Endodermal cell (in vitro differentiated cells): Measurements from ENCODE around the gene PREX1. TPM values are rescaled to one million over a fixed set of nuclear protein-coding genes. Genes with fewer than 3 reads are reported as not detected.

ENCODE experiments used
- DNase-seq: peaks from one replicate; pipeline ENCODE4 v3.0.0-alpha.2; 2017
- H3K27ac ChIP-seq: 2 replicates; pipeline ENCODE4 v1.5.1; 2013; ENCODE audit warnings: mild to moderate bottlenecking, low read depth, low read length, moderate library complexity
- H3K27me3 ChIP-seq: 2 replicates; pipeline ENCODE4 v1.6.1; 2013; ENCODE audit warnings: mild to moderate bottlenecking, low read length, moderate library complexity; ENCODE audit not compliant: insufficient read depth, control insufficient read depth, poor library complexity, severe bottlenecking
- H3K36me3 ChIP-seq: 2 replicates; pipeline ENCODE4 v1.7.0; 2013; ENCODE audit warnings: mild to moderate bottlenecking, low read length, moderate library complexity; ENCODE audit not compliant: control insufficient read depth, insufficient read depth
- H3K4me1 ChIP-seq: one replicate; pipeline ENCODE4 v1.7.0; 2013; ENCODE audit warnings: low read length; ENCODE audit not compliant: control insufficient read depth, insufficient read depth
- H3K4me3 ChIP-seq: 2 replicates; pipeline ENCODE4 v1.5.1; 2013; ENCODE audit warnings: mild to moderate bottlenecking, low read length, moderate library complexity
- H3K9ac ChIP-seq: 2 replicates; pipeline ENCODE4 v1.6.1; 2013; ENCODE audit warnings: mild to moderate bottlenecking, low read length, moderate library complexity; ENCODE audit not compliant: poor library complexity, severe bottlenecking; ENCODE audit errors: extremely low read depth
- H3K9me3 ChIP-seq: 2 replicates; pipeline ENCODE4 v1.6.1; 2013; ENCODE audit warnings: mild to moderate bottlenecking, low read length, moderate library complexity; ENCODE audit not compliant: control insufficient read depth
- H3K27ac Mint-ChIP-seq: 2 replicates; pipeline ENCODE4 v1.8.0; 2020; ENCODE audit warnings: mixed read lengths
- H3K27me3 Mint-ChIP-seq: 2 replicates; pipeline ENCODE4 v1.8.0; 2021; ENCODE audit warnings: mild to moderate bottlenecking, mixed read lengths; ENCODE audit not compliant: insufficient read depth
- H3K36me3 Mint-ChIP-seq: 2 replicates; pipeline ENCODE4 v1.8.0; 2020; ENCODE audit warnings: low read depth, mixed read lengths
- H3K4me1 Mint-ChIP-seq: 2 replicates; pipeline ENCODE4 v1.8.0; 2020; ENCODE audit warnings: mixed read lengths
- H3K4me3 Mint-ChIP-seq: 2 replicates; pipeline ENCODE4 v1.8.0; 2020; ENCODE audit warnings: mild to moderate bottlenecking, moderate library complexity, mixed read lengths
- H3K9me3 Mint-ChIP-seq: 2 replicates; pipeline ENCODE4 v1.8.0; 2020; ENCODE audit warnings: mild to moderate bottlenecking, mixed read lengths
- WGBS, 2 experiments: methylation state at CpG; one replicate each; pipeline versions ENCODE4 v1.1.5 to v1.1.7; 2013; ENCODE audit warnings: missing lambda C conversion rate in 2 of 2, mixed read lengths in 1 of 2; ENCODE audit not compliant: insufficient coverage in 1 of 2, insufficient read length in 1 of 2; 5-methylcytosine and 5-hydroxymethylcytosine counted together
- total RNA-seq, 2 donors: library from RNA; stranded (reverse); fragmentation: NEBNext Ultra II Directional in 1 of 2; extraction: Animal tissue kit (Norgen Biotek cat#: 25700) in 1 of 2; gene quantifications; 2 replicates in 1 of 2; 3 replicates in 1 of 2; pipeline ENCODE4 v1.2.1, GENCODE V29; 2021
- TF ChIP-seq, protein P1 (sequence below): fragments of 200-600 bp; sonication (generic); conservative IDR thresholded peaks from 2 replicates; pipeline ENCODE4 v1.5.0; 2021; ENCODE audit warnings: antibody characterized with exemption, mild to moderate bottlenecking

PREX1 gene
- total RNA-seq, 2 donors from 2014 or later, result 65.3 to 70.5 TPM

DNA sequence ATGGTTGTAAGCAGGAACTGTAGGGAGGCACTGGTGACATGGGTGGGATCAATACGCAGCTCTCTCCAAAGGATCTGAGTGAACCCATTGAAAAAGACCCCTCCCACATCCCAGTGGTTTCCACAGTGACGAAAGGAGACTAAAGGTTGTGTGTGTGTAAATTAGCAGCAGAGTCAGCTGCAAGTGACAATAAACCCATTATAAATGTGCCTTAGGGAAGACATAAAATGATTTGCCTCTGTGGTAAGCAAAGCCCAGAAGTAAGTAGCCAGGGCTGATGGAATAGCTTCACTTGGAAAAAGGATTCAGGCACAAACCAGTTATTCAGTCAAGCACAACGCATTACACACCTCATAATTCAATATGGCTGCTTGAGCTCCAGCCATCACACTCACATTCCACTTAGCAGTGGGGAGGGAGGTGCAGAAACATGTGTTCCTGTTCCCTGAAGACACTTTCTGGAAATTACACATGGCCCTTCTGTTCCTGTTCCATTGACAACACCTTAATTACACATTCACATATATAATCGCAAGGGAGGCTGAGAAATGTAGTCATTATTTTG is 231.4 kb downstream of the PREX1 start:
- no peaks in the 10 kb centered on the region for H3K27me3 ChIP-seq
- no peak for DNase-seq
- no peaks in the 10 kb centered on the region for H3K4me1 ChIP-seq
- no peak overlapping the region for H3K4me3 ChIP-seq
- Mint-ChIP-seq H3K9me3 (no peaks in the 10 kb centered on the region), H3K4me1 (no peaks in the 10 kb centered on the region), H3K27me3 (peaks cover 3% of the 10 kb centered on the region), H3K27ac (no peak overlapping the region), H3K36me3 (no peaks in the 10 kb centered on the region), H3K4me3 (no peak overlapping the region)
- H3K36me3 ChIP-seq, result no peaks in the 10 kb centered on the region
- H3K9ac ChIP-seq, result no peak overlapping the region
- no peak overlapping the region for H3K27ac ChIP-seq
- TF ChIP-seq, protein P1, sequence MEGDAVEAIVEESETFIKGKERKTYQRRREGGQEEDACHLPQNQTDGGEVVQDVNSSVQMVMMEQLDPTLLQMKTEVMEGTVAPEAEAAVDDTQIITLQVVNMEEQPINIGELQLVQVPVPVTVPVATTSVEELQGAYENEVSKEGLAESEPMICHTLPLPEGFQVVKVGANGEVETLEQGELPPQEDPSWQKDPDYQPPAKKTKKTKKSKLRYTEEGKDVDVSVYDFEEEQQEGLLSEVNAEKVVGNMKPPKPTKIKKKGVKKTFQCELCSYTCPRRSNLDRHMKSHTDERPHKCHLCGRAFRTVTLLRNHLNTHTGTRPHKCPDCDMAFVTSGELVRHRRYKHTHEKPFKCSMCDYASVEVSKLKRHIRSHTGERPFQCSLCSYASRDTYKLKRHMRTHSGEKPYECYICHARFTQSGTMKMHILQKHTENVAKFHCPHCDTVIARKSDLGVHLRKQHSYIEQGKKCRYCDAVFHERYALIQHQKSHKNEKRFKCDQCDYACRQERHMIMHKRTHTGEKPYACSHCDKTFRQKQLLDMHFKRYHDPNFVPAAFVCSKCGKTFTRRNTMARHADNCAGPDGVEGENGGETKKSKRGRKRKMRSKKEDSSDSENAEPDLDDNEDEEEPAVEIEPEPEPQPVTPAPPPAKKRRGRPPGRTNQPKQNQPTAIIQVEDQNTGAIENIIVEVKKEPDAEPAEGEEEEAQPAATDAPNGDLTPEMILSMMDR, result no peak
- no peaks in the 10 kb centered on the region for H3K9me3 ChIP-seq
- WGBS, 2 experiments, result 97% methylated on average over 3 of the region's 4 CpGs; no CpG with 5 or more reads in 1 of the 2 experiments

DNA sequence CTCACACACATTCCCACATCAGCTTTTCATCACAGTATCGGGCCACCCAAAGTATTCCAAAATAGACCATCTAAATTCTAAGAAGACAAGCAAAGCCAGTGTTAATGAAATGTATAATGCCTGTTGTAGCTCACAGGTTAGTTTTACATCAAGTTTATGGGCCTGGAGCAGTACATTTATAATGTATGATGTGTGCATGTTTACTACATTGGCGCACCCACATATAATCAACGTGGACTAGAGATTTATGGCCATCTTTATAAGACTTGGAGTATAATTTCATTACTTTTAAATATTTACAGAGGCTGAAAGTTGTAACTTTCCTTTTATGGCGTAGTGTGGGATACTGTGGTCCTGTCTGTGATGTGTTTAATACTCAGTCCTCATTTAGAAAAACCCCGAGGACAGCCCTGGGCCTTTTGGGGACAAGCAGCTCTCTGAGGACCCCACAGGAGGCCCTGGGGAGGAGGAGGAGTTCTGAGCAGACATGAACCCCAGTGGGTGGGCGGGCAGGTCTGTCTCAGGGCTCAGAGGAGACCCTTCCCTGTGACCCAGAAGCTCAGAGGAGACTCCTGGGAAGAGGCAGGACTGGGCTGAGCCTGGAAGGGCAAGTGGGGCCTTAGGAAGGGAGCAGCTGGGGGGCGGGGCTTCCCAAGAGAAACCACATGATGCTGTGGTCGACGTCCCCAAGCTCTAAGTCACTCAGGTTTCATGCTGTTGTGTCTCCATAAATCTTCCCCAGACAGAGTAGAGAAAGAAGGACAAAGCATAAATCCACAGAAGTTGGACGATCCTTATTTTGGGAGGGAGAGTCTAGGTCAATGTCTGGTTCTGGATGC is 232.1 kb downstream of the PREX1 start:
- Histone ChIP-seq H3K27me3 (no peaks in the 10 kb centered on the region), H3K9me3 (no peaks in the 10 kb centered on the region), H3K9ac (no peak overlapping the region), H3K36me3 (no peaks in the 10 kb centered on the region), H3K4me3 (no peak overlapping the region), H3K27ac (no peak overlapping the region), H3K4me1 (no peaks in the 10 kb centered on the region)
- no peak overlapping the region for H3K27ac Mint-ChIP-seq
- 90% methylated on average over 10 of the region's 10 CpGs; no CpG with 5 or more reads in 1 of the 2 experiments for WGBS, 2 experiments
- TF ChIP-seq, protein P1, result no peak
- H3K4me3 Mint-ChIP-seq, result no peak overlapping the region
- H3K36me3 Mint-ChIP-seq, result no peaks in the 10 kb centered on the region
- H3K4me1 Mint-ChIP-seq, result no peaks in the 10 kb centered on the region
- no peak for DNase-seq
- H3K9me3 Mint-ChIP-seq, result no peaks in the 10 kb centered on the region
- no peaks in the 10 kb centered on the region for H3K27me3 Mint-ChIP-seq

DNA sequence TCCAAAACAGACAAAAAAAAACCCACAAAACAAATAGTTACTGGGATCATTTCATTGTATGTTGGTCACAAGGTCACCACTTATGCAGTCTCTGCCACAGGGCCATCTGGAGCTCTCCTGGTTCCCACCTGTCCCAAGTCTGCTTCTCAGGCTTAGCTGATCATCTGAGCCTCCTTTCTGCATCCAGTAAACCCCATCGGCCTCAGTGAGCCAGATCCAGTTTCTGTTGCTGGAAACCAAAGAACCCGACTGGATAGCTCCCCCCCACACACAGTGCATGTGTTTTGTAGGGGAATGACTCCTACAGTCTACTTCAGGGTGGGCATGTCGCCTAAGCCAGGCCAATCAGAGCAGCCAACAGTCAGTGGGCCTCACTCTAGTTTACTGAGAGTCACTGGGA is 233.3 kb downstream of the PREX1 start:
- Mint-ChIP-seq H3K27ac (no peak overlapping the region), H3K9me3 (no peaks in the 10 kb centered on the region)
- WGBS, 2 experiments, result 92 to 100% methylated on average over 1 to 3 of the region's 3 CpGs

More for the DNA sequence above, 233.3 kb downstream of the PREX1 start:
- no peaks in the 10 kb centered on the region for H3K4me1 ChIP-seq
- no peaks in the 10 kb centered on the region for H3K27me3 ChIP-seq
- no peaks in the 10 kb centered on the region for H3K36me3 ChIP-seq
- H3K4me3 Mint-ChIP-seq, result no peak overlapping the region
- TF ChIP-seq, protein P1, result no peak
- no peak overlapping the region for H3K9ac ChIP-seq
- no peaks in the 10 kb centered on the region for H3K36me3 Mint-ChIP-seq
- H3K27ac ChIP-seq, result no peak overlapping the region
- H3K4me1 Mint-ChIP-seq, result no peaks in the 10 kb centered on the region
- no peak for DNase-seq
- no peak overlapping the region for H3K4me3 ChIP-seq
- H3K27me3 Mint-ChIP-seq, result no peaks in the 10 kb centered on the region
- H3K9me3 ChIP-seq, result no peaks in the 10 kb centered on the region
